HG03469 (cell line): ENCODE data around the gene KRTAP5-2.

Experiments used
- ATAC-seq: cut with Tn5 transposase; IDR thresholded peaks from one replicate; pipeline ENCODE4 v1.9.1; 2021; ENCODE audit warnings: mild to moderate bottlenecking, moderate library complexity, moderate number of reproducible peaks; ENCODE audit not compliant: unreplicated experiment

The KRTAP5-2 gene

DNA sequence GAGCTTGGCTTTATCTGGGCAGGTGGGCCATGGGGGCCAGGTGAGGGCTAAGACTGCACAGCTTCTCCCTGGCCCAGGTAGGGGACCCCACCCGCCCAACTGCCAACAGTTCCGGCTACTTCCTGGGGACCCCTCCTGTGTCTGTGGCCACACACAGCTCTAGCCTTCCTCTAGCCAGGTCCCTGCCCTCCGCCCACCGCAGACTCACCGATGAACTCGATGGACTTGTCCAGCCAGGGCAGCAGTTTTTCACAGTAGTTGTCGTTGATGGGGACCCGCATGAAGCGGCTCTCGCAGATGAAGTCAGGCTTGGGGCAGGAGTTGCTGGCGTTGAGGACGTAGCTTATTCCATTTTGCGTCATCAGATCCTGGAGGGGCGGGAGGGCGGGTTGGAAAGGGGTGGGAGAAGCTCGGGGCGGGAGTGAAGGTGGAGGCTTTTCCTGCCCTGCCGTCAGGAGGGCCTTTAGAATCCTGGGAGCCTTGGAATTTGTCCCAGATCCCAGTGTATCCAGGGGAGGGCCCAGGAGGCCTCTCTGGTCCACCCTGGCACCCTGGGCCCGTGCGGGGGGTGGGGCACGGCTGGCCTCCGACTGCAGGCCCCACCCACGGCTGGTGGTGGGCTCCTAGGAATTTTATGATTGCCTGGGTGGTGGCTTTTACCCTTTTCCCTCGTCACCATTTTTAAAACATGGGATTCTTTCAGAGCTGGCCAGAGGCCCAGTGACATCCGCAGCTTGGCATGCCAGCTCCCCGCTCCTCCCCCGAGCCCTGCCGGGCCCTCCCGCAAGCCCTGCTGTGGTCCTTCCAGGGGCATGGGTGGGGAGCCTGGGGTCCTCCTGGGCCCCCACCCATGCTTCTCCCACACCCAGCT is 40.0 kb downstream of the KRTAP5-2 start:
- ATAC-seq, result no peak

DNA sequence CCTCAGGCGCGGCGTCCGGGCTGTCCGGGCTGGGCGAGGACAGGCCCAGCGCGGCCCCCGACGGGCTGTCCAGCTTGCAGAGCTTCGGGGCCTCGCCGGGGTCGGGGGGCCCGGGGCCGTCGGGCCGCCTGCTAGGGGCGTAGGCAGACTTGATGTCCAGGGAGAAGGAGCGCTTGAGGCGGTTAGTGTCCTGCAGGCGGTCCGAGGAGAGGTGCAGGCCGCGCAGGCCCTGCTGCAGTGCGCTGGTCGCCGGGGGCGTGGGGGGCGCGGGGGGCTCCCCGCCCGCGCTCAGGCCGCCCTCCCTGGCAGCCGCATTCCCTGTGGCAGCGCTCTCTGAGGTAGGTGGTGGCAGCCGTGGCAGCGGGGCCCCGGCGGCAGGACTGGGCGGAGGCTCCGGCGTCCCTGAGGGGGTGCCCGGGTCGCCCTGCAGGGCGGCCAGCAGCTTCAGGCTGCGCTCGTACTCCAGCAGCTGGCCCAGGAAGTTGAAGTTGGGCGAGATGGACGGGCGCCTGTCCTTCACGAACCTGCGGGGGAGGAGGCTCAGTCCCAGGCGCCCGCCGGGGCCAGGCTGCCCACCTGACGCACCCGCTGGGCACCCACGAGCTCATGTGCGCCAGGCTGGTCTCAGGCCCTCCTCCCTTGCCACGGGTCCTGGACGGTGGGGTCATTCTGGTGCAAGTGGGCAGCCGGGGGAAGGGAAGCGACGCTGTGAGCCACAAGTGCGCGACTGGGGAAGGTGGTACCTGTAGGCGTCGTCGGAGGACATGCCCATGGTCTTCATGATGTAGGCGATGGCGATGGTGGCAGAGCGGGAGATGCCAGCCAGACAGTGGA is 40.8 kb downstream of the KRTAP5-2 start:
- no peak for ATAC-seq

DNA sequence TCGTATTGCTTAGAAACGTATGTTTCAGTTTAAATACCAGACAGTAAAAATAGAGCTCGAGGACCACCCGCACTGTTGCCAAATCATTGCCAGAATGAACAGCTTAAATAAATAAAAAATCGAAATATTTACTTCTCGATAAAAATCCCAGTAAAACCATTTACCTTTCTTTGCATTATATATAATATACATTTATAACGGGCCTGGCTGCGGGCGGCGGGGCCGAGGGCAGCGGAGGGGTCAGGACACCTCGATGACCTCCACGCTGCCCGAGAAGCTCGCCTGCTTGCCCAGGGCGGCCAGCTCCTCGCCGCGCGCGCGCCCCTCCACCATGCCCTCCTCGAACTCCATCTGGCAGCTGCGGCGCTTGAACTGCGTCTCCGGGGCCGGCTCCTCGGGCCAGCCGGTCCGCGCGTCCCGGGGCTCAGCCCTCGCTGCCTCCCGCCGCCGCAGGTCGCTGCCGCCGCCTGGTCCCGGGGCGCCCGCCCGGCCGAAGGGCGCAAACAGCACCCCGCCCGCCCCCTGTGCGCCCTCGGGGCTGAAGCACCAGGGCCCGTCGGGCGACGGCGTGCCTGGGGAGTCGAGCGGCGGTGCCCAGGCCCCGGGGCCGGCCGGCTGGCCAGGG is 41.7 kb downstream of the KRTAP5-2 start:
- ATAC-seq, result no peak

DNA sequence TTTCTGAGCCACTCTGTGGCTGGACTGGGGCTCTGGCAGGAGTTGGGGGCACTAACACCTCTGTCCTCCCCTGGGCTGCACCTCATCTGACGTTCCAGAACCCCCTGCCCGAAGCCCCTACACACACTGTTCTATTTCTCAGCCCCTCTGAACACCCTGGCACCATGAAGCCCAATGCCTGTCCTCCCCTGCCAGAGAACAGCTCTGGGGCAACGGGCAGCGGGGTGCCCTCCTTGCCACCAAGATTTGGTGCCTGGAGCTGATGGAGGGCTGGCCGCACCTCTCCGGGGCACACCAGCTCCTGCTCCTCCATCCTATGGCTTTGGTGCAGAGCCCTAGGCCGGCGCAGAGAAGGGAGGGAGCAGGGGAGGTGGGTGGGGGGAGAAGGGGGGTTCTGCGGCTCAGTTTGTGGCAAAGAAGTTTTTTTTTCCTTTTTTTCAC is 42.4 kb downstream of the KRTAP5-2 start:
- ATAC-seq, result no peak

DNA sequence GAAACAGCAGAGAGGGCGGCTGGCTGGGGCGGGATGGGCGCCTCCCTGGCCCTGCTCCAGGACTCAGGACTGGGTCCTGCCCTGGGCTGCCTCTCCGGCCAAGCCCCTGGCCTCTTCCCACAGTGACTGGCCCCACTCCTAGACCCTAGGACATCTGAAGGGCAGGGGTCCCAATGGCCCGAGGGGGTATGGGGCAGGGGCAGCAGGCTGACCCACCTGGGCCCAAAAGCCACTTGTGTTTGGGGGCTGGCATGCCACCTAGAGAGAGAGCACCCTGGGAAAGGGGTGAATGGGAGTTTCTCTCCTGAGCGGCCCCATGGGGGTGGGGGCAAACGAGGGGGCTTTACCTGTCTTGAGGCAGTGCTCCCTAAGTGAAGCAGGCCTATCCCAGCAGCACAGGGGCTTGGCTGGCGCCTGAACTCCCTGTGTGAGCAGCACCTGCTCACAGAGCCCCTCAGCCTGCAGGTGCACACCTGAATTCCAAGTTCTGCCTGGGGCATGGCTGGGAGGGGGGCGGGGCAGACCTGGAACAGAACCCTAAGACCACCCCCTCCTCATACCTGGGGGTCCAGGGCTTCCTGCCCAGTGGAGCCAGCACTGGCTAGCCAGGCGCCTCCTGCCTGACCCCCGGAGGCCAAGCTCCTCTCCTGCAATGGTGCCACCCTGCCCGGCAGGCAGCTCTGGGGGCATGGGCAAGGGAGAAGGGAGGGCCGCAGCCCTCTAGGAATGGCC is 42.9 kb downstream of the KRTAP5-2 start:
- no peak for ATAC-seq

DNA sequence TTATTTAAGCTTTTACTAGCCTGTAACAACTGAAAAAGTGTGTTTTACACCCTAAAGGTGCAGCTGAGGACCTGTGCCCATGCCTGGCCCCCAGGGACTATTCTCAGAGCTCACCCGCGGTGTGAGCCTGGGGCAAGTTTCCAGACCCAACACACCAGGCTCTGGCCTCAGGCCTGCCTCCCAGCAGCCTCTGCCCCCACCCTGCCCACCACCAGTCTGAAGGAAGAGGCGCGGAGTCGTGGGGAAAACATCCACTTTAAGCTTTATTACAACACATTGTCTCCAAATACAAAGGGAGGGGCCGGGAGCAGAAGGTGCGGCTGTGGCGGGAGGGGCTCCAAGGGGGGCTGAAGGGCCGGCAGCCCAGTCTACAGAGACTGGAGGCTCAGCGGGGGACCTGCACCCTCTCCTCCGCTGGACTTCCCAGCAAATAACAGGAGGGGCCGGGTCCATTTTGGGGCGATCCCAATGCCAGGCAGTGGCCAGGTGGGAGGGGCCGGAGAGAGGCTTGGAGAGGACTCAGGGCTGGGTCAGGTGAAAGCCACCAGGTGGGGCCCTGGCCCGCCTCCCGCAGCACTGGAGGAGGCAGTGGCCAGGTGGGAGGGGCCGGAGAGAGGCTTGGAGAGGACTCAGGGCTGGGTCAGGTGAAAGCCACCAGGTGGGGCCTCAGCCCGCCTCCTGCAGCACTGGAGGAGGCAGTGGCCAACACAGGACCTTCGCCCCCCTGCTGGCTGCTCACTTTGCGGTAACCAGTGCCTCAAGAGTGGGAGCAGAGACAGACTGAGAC is 44.1 kb downstream of the KRTAP5-2 start:
- no peak for ATAC-seq

DNA sequence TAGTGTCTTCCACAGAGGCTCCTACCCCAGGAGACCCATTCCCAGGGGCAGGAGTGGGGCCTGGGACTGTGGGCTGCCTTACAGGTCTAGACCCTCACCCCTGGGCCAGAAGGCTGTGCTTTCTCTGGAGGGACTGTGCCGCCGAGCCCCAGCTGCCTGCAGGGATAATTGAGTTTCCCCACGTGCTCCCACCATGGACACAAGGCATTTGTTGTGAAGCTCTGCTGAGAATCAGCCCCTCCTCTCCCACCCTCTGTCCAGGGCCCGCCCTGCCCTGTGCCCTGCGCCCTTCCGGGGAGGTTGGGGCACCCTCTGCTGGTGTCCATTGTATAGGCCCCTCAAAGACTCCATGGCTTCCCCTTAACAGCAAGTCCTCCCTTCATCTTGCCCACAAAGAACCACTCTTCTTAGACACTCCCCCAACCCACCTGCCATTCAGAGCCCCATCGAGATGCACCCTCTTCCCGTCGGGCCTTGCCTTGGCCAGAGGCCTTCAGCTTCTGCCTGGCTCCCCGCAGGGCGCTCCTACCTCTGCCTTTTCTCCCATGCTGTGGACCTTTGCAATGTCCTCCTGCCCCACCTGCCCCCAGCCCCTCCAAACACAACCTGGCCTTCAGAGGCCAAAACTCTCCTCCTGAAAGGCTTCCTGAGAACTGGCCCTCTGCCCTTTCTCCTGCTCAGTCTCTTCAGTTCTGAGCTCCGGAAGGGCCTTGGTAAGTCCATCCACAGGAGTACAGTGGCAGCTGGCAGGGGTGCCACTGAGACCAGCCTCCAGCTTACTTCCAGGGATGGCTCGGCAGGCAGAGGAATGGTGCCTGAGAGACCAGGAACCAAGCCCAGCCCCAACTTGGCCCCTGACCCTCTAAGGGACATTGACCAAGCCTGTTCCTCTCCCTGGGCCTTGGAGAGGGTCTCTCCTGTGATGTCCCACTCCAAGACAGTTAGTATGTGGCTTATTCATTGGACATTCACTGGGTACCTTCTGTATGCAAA is 48.5 kb downstream of the KRTAP5-2 start:
- no peak for ATAC-seq

DNA sequence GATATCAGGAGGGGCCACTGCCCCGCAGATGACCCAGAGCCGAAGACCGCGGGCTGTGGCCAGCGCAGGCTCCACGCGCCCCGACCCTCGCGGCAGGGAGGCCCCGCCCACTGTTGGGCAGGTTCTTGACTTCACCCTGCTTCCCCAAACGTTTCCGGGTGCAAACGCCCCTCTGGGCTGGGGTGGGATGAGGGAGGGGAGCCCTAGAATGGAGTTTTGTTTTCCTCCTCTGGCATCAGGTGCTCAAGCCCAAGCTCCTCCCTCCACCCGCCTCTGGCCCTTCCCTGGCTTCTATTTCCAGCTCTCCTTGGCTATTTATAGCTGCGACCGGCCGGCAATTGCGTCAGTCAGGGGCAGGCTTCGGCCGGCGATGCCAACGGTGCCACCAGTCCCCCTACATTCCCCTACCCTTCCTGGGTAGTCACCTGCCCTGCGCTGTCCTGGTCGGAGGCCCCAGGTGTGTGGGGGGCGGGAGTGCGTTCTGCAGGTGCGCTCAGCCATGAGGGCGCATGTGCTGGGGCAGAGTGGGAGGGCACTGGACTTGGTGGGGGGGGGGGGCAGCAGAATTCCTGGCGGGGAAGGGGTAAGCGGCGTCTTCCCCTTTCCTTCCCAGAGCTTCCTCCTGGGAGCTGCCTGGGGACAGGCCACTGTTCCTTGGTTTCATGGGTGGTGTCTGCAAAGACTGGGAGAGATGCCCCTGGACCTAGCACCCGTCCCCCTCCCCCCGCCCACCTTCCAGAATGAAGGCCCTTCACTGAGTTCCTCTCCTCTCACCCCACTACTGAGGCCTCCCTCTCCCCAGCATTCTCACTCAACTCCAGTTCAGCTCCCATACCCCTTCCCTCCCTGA is 49.6 kb downstream of the KRTAP5-2 start:
- no peak for ATAC-seq

DNA sequence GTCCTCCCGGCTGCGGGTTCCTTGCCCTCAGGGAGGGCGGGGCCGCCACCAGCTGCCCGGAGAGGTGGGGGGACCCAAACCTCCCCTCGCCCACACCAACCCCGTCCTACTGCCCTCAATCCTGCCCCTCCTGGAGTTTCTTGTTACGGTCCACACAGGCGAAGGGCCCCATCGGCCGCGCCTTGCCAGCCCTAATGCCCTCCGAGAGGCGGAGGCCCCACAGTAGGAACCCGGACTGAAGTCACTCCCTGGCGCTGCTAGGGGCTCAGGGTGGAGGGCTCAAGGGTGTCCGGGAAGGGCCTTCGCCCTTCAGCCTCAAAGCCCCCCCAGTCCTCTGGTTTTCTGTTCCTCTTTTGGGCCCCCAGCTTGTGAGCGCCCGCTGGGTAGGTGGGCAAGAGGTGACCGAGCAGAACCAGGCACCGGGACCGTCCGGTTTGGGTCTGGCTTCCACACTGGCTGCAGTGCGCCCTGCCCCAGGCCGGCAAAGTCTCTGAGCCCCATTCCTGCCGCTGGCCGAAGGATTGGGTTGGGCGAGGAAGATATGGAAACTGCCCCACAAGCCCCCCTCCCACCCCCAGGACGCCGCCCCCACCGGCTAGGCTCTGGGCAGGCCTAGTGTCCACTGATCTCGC is 50.5 kb downstream of the KRTAP5-2 start:
- no peak for ATAC-seq
